HG03108 (cell line): ENCODE results near the gene IPPK.

Experiments
- ATAC-seq: cut with Tn5 transposase; IDR thresholded peaks from one replicate; pipeline ENCODE4 v1.9.1; 2021; ENCODE audit warnings: moderate library complexity; ENCODE audit not compliant: unreplicated experiment

Gene IPPK

GRCh38 chr9:92658176-92658575, 11.8 kb downstream of the IPPK start:
- ATAC-seq = no peak

GRCh38 chr9:92657296-92658094, 12.4 kb downstream of the IPPK start:
- ATAC-seq = no peak

- no peak for ATAC-seq
These were observed 13.4 kb downstream of the IPPK start for GRCh38 chr9:92656537-92656925.

GRCh38 chr9:92655896-92656536, 13.9 kb downstream of the IPPK start:
- no peak for ATAC-seq

- ATAC-seq = no peak
These were observed 14.6 kb downstream of the IPPK start for GRCh38 chr9:92655366-92655765.

- ATAC-seq = no peak
These were observed 15.2 kb downstream of the IPPK start for GRCh38 chr9:92654481-92655301.

- no peak for ATAC-seq
These were observed 17.5 kb downstream of the IPPK start for GRCh38 chr9:92652461-92652860.

- no peak for ATAC-seq
These were observed 18.9 kb downstream of the IPPK start for GRCh38 chr9:92650839-92651621.

GRCh38 chr9:92650296-92650695, 19.6 kb downstream of the IPPK start:
- ATAC-seq = no peak

GRCh38 chr9:92649007-92649406, 20.9 kb downstream of the IPPK start:
- ATAC-seq = no peak

GRCh38 chr9:92648474-92648971, 21.4 kb downstream of the IPPK start:
- ATAC-seq = no peak

- no peak for ATAC-seq
These were observed 22.1 kb downstream of the IPPK start for GRCh38 chr9:92647671-92648473.

GRCh38 chr9:92645041-92645440, 24.9 kb downstream of the IPPK start:
- no peak for ATAC-seq

- ATAC-seq = no peak
These were observed 25.7 kb downstream of the IPPK start for GRCh38 chr9:92644278-92644677.

GRCh38 chr9:92642564-92642963, 27.4 kb downstream of the IPPK start:
- ATAC-seq = no peak

GRCh38 chr9:92642041-92642451, 27.9 kb downstream of the IPPK start:
- no peak for ATAC-seq

- no peak for ATAC-seq
These were observed 28.7 kb downstream of the IPPK start for GRCh38 chr9:92641092-92641809.

- ATAC-seq = no peak
These were observed 29.4 kb downstream of the IPPK start for GRCh38 chr9:92640398-92641091.
